NCI-H2107 treated with DMSO at 0.1 percent for 48 hours (cell line): ENCODE results near the gene SSR3.
A peak's percentile ranks its signal among the peaks of the same experiment; 100 is the strongest.

Experiments
- DNase-seq: peaks from one replicate; lab custom pipeline; 2025; ENCODE audit not compliant: unreplicated experiment; lab: John Stamatoyannopoulos, UW

SSR3 gene

GRCh38 chr3:156536524-156537316 is 18.2 kb downstream of the SSR3 start:
- no peak for DNase-seq

GRCh38 chr3:156535798-156536197 is 19.1 kb downstream of the SSR3 start:
- no peak for DNase-seq

DNA sequence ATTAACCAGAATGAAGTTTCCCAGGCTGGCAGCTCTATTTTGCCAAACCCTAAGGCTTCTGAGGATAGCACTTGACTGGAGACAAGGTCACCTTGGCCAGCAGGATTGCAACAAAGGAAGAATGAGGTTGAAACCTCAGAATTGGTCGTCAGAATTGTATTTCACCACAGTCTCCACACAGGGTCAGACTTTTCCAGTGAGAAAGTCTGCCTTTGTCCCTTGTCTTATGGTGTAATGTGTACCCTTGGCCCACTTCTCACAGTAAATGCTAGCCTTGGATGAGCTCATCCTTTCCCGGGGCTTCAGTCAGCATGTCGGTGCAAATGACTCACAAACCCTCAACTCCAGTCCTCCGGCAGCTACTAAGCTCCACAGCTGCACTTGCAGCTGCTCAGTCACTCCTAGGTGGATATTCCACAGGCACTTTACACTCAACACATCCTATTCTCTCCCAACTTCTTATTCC is 19.7 kb downstream of the SSR3 start:
- peak; percentile 28 for DNase-seq

DNA sequence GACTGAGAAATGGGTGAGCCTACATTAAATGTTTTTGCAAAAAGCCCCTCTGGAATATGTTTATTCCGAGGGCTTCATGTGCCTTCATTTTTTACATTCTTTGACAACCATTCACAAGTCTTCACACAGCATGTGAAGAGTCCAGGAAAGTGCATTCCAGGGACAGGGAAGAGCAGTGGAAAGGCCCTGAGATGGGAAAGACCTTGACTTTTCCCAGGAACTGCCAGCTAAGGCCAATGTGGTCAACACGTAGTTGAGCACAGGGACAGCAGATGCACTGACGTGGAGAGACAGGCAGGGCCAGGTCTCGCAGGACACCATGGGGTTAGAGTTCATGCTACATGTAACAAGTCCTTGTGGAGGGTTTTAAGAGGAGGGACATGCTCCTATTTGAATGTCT is 21.7 kb downstream of the SSR3 start:
- no peak for DNase-seq

- no peak for DNase-seq
These were observed 22.2 kb downstream of the SSR3 start for GRCh38 chr3:156532730-156533129.

- DNase-seq: no peak
These were observed 23.9 kb downstream of the SSR3 start for GRCh38 chr3:156530980-156531379.

GRCh38 chr3:156527060-156527459 is 27.9 kb downstream of the SSR3 start:
- no peak for DNase-seq

GRCh38 chr3:156525808-156526207 is 29.1 kb downstream of the SSR3 start:
- no peak for DNase-seq

DNA sequence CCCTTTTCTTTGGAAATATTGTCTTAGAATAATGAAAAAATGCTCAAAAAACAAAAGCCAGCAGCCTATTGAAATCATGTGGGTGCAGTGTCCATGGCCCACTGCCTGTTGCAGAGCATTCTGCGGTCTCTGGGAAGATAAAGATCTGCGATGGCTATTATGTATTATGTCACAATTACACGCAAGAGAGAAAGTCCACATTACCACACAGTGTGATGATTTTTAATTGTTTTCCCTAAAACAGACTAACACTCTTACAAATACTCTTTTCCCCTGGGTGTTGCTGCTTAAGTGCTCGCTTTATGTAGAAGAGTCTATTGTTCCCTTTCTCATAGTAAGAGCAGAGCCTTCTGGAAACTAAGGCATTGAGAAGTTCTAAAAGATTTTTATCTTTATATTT is 32.2 kb downstream of the SSR3 start:
- DNase-seq: no peak

DNA sequence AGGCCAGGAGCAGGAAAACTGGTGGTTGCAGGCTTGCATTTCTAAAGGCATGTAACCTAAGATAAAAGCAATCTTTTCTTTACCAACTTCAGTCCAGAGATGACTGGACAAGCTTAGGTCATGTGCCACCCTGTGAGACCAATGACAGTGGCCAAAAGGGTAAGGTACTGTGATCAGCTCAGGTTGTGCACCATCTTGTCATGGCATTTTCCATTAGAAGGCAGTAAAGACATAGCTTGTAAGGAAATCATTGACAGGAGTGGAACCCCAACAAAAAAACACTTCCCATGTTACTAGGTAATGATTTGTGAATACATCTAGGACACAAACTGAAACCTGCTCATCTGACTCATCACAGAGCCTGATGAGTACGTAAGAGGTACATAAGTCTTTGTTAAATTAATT is 35.2 kb downstream of the SSR3 start:
- DNase-seq: no peak

DNA sequence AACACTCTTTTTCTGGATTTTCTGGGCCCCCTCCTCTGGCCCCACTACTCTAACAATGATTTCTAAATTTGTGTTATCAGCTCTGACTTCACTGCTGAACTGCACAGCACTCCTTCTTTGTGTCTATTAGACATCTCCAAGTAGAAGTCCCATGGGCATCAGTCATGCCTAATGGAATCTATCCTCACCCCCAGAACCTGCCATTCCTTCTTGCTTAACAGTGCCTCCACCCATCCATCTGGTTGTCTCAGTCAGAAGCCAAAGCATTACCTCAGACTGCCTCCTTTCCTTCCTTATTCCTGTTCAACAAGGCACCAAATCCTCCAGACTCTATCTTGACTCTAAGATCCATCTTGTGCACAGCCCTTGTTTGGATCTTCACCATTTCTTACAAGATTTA is 36.2 kb downstream of the SSR3 start:
- no peak for DNase-seq

DNA sequence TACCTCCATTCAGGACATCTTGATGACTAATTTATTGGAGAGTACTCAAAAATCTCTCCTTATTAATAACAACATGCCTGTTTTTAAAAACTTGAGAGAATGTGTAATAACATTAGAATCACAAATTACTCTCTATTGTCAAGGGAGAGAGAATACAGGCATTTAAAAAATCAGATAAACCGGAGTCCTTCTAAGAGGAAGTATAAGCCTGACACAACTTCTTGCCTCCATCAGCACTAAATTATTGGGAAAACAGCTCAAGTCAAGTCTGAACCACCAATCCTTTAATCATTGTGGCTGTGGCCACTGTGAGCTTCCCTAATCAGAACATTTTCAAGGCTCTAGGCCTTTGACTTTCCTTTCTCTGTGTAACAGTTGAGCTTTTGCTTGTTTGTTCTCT is 38.0 kb downstream of the SSR3 start:
- DNase-seq: no peak

DNA sequence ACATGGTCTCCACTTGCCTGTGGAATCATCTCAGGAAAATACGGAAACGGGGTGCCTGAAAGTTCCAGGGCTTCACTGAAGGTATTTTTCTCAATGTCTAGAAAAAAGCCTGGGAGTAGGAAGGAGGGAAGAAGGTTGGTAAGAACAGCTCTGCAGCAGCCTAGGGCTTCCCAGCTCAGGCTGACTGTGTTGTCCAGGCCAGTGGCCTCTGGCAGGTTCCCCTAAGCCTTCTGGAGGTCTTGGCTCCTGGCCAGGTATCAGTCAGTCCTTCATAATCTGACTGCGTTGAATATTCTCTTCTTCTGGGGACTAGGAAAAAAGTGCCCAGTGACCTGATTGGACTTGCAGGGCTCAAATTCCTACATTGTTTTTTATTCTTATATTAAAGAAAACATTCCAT is 38.6 kb downstream of the SSR3 start:
- DNase-seq: no peak

DNA sequence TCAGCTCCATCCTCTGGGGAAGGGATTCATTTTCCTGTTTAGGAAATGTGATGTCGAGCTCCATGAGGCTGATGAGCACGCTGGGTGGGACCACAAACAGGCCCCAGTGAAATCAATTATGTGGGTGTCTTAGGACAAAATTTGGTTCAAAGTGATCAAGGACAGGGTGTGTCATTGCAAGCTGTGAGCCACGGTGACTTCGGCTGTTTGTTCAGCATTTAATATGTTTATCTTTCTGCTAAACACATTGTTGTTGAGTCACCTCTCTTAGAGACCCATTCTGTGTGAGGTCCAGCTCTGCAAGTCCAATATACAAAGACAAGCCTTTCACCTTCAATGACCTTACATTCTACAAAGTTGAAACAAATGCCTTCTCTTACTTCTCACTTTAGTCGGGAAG is 41.3 kb downstream of the SSR3 start:
- no peak for DNase-seq

- DNase-seq: no peak
These were observed 42.8 kb downstream of the SSR3 start for GRCh38 chr3:156511987-156512677.

DNA sequence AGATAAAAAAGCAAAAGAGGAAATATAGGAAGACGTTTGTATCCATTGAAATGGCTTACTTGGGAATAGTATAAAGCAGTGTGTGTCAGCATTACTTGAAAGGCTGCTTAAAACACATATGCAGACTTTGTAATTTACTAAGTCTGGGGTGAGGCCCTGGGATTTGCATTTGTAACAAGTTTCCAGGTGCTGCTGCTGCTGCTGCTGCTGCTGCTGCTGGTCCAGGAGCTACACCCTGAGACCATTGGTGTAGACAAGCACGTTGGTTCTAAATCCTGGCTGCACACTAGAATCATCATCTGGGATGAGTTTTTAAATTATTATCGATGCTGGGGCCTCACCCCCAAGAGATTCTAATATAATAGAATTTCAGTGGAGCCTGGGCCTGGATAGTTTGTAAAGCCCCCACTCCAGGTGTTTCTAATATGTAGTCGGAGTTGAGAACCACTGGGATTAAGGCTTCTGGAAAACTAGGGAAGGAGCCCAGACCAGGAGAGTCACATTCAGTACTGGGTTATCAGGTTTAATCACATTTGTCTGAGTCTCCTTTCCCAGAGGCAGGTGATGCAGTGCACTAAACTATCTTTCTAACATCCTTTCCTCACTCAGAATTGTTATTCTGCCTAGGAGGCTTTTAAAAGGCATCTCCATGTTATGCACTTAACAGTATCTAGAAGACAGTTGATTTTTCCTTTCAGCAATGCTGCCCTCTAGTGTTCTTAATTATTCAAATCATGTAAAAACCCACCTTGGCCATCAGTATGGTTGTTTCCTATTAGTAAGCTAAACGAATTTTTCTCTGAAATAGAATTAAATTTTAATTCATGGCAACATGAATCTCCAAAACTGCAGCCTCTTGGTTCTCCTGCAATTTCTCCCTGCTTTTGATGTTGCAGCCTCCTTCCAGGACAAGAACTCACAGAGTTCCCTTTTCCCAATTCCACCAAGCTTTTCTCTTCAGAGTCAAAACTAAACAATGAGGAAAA is 45.4 kb downstream of the SSR3 start:
- peak; percentile 79 for DNase-seq

- DNase-seq: no peak
These were observed 47.6 kb downstream of the SSR3 start for GRCh38 chr3:156507285-156507684.

- DNase-seq: no peak
These were observed 56.6 kb downstream of the SSR3 start for GRCh38 chr3:156498307-156498706.

- DNase-seq: no peak
These were observed 57.6 kb downstream of the SSR3 start for GRCh38 chr3:156497326-156497725.

- DNase-seq: no peak
These were observed 59.1 kb downstream of the SSR3 start for GRCh38 chr3:156495816-156496215.

- no peak for DNase-seq
These were observed 61.0 kb downstream of the SSR3 start for GRCh38 chr3:156493887-156494286.
